H1 (cell line): Measurements from ENCODE around the gene RAD23A. TPM values are rescaled to one million over a fixed set of nuclear protein-coding genes. Genes with fewer than 3 reads are reported as not detected.
A peak's percentile ranks its signal among the peaks of the same experiment; 100 is the strongest.

Experiments used
- ASH2L ChIP-seq: fragments of 200-600, 300-600 bp; sonication (generic); IDR thresholded peaks from one replicate; pipeline ENCODE4 v1.7.1; 2017; ENCODE audit warnings: low read length
- ATF2 ChIP-seq: IDR thresholded peaks from 2 replicates; pipeline ENCODE4 v1.6.1; 2012; ENCODE audit warnings: low read length, inconsistent platforms
- CBX5 ChIP-seq: fragments of 300-800, 300-1000 bp; sonication (generic); IDR thresholded peaks from 2 replicates; pipeline ENCODE4 v1.7.1; 2016; ENCODE audit warnings: antibody characterized with exemption, low read length, low read depth
- CBX8 ChIP-seq: fragments of 300-800, 300-1000 bp; sonication (generic); IDR thresholded peaks from 2 replicates; pipeline ENCODE4 v1.7.1; 2016; ENCODE audit warnings: low read depth, low read length, borderline replicate concordance
- CEBPB ChIP-seq: IDR thresholded peaks from 2 replicates; pipeline ENCODE4 v1.6.1; 2012; ENCODE audit warnings: low read depth, low read length
- E2F6 ChIP-seq: IDR thresholded peaks from 2 replicates; pipeline ENCODE4 v1.6.1; 2012; ENCODE audit warnings: inconsistent platforms
- EP300 ChIP-seq, 2 experiments: IDR thresholded peaks; 1 replicate in 1 of 2; 2 replicates in 1 of 2; pipeline ENCODE4 v1.6.1; 2011 to 2012; ENCODE audit warnings: low read depth in 2 of 2, low read length in 2 of 2, mild to moderate bottlenecking in 2 of 2, borderline replicate concordance in 1 of 2, inconsistent platforms in 1 of 2, moderate library complexity in 1 of 2
- GTF2F1 ChIP-seq: IDR thresholded peaks from 2 replicates; pipeline ENCODE4 v1.6.1; 2012; ENCODE audit warnings: low read depth, low read length, improper control_type of control experiment, borderline replicate concordance
- HDAC6 ChIP-seq: IDR thresholded peaks from one replicate; pipeline ENCODE4 v1.7.1; 2012; ENCODE audit warnings: low read depth, mild to moderate bottlenecking, inconsistent platforms, low read length, moderate library complexity
- NRF1 ChIP-seq: IDR thresholded peaks from 2 replicates; pipeline ENCODE4 v1.6.1; 2011; ENCODE audit warnings: mild to moderate bottlenecking, low read depth, low read length, improper control_type of control experiment
- POLR2A ChIP-seq, 2 experiments: IDR thresholded peaks; 1 replicate in 1 of 2; 2 replicates in 1 of 2; pipeline ENCODE4 v1.6.1; 2011; ENCODE audit warnings: low read depth in 2 of 2, low read length in 2 of 2, mild to moderate bottlenecking in 2 of 2; ENCODE audit errors: control extremely low read depth in 1 of 2
- POU5F1 ChIP-seq: IDR thresholded peaks from 2 replicates; pipeline ENCODE4 v1.6.1; 2011; ENCODE audit warnings: low read depth, mild to moderate bottlenecking, low read length, moderate library complexity
- RBBP5 ChIP-seq: IDR thresholded peaks from 2 replicates; pipeline ENCODE4 v1.7.1; 2012; ENCODE audit warnings: low read depth, mild to moderate bottlenecking, inconsistent platforms, low read length, moderate library complexity, borderline replicate concordance
- RXRA ChIP-seq: IDR thresholded peaks from 2 replicates; pipeline ENCODE4 v1.6.1; 2011; ENCODE audit warnings: low read depth, mild to moderate bottlenecking, low read length, moderate library complexity; ENCODE audit not compliant: insufficient read depth
- SIN3A ChIP-seq, 2 experiments: IDR thresholded peaks in 1 of 2; conservative IDR thresholded peaks in 1 of 2; 2 replicates each; pipeline ENCODE4 v1.6.1; 2011 to 2012; ENCODE audit warnings: low read length in 2 of 2, improper control_type of control experiment in 1 of 2, low read depth in 1 of 2, mild to moderate bottlenecking in 1 of 2
- SP1 ChIP-seq: IDR thresholded peaks from 2 replicates; pipeline ENCODE4 v1.6.1; 2011; ENCODE audit warnings: low read depth, low read length
- SP2 ChIP-seq: IDR thresholded peaks from 2 replicates; pipeline ENCODE4 v1.6.1; 2012; ENCODE audit warnings: mild to moderate bottlenecking, low read length, inconsistent platforms
- SP4 ChIP-seq: IDR thresholded peaks from 2 replicates; pipeline ENCODE4 v1.6.1; 2012; ENCODE audit warnings: low read length, inconsistent platforms
- SRF ChIP-seq: IDR thresholded peaks from 2 replicates; pipeline ENCODE4 v1.6.1; 2011; ENCODE audit warnings: mild to moderate bottlenecking, low read depth, low read length, moderate library complexity
- TBP ChIP-seq: IDR thresholded peaks from 2 replicates; pipeline ENCODE4 v1.6.1; 2011; ENCODE audit warnings: low read depth, low read length, improper control_type of control experiment
- USF2 ChIP-seq: IDR thresholded peaks from 2 replicates; pipeline ENCODE4 v1.6.1; 2011; ENCODE audit warnings: low read length, improper control_type of control experiment
- polyA plus RNA-seq, 7 experiments: library from polyadenylated mRNA; depleted of rRNA in 3 of 7; stranded (reverse) in 5 of 7; unstranded in 2 of 7; fragments of >200 nt in 5 of 7; fragments of 200-250 nt in 2 of 7; gene quantifications; 1 replicate in 5 of 7; 2 replicates in 1 of 7; 4 replicates in 1 of 7; pipeline versions ENCODE4 v1.2.1 to v1.2.3, GENCODE V29; 2011 to 2013; ENCODE audit warnings: missing spikeins in 2 of 7, mixed read lengths in 2 of 7
- total RNA-seq: library from RNA; stranded (reverse); fragmentation: NEBNext Ultra II Directional; extraction: Animal tissue kit (Norgen Biotek cat#: 25700); gene quantifications from 2 replicates; pipeline ENCODE4 v1.2.1, GENCODE V29; 2021

The RAD23A gene
- total and polyA plus RNA-seq, 2 of the 8 experiments (the other 6 are each of a cell fraction or from before 2014, with no cell fraction given), result 40.0 to 76.1 TPM

GRCh38 chr19:12965017-12965811 is 19.6 kb downstream of the RAD23A start (continued):
- TF ChIP-seq EP300 (IDR thresholded peaks at IDR 0.05; ENCODE audit: borderline replicate concordance in 1 of 2, low read depth in 2 of 2, low read length in 2 of 2) (no peak), GTF2F1 (no peak), USF2 (no peak), RXRA (no peak), TBP (no peak), NRF1 (no peak), RBBP5 (no peak), SP1 (no peak; the same call in 1 of the 2 replicates), CBX8 (no peak), POU5F1 (no peak), SP4 (no peak), CBX5 (no peak), ASH2L (no peak), SP2 (no peak), E2F6 (no peak), SIN3A (conservative IDR thresholded peaks at IDR 0.05 in 1 of 2, IDR thresholded peaks at IDR 0.05 in 1 of 2; ENCODE audit: low read depth in 1 of 2, low read length in 2 of 2) (no peak), HDAC6 (no peak), CEBPB (no peak), POLR2A (IDR thresholded peaks at IDR 0.05; ENCODE audit: control extremely low read depth in 1 of 2, low read depth in 2 of 2, low read length in 2 of 2) (no peak; a peak in 1 of 3 replicates), ATF2 (no peak), SRF (0 out of 2 replicates have a peak, but pooled peaks have one; percentile 8)
